ENCODE measurements around the gene NRARP. TPM values are rescaled to one million over a fixed set of nuclear protein-coding genes. Genes with fewer than 3 reads are reported as not detected.

NRARP gene
- total RNA-seq, 2 experiments from 2014 or later, result 0.71 to 0.75 TPM

Other genes with a start within 250 kb of the NRARP start
- under 1 TPM; 0.15 to 0.40 TPM for gene ENTPD2, start 248.2 kb downstream of the NRARP start, total RNA-seq
- gene SAPCD2, start 231.7 kb downstream of the NRARP start, total RNA-seq, result 10 to 100 TPM; 26.8 to 27.0 TPM
- 10 to 100 TPM; 20.2 to 21.9 TPM for gene UAP1L1, start 224.8 kb downstream of the NRARP start, total RNA-seq
- 10 to 100 TPM; 51.4 to 51.9 TPM for gene MAN1B1, start 215.3 kb downstream of the NRARP start, total RNA-seq
- gene DPP7, start 187.5 kb downstream of the NRARP start, total RNA-seq, result 100 to 1,000 TPM; 253 to 257 TPM
- under 1 TPM; 0.40 to 0.43 TPM for gene GRIN1, start 163.1 kb downstream of the NRARP start, total RNA-seq
- gene LRRC26, start 132.2 kb downstream of the NRARP start, total RNA-seq, result not detected
- gene TMEM210, start 130.2 kb downstream of the NRARP start, total RNA-seq, result not detected
- 10 to 100 TPM; 53.3 to 57.8 TPM for gene ANAPC2, start 113.7 kb downstream of the NRARP start, total RNA-seq
- 10 to 100 TPM; 70.0 to 76.3 TPM for gene SSNA1, start 113.6 kb downstream of the NRARP start, total RNA-seq
- 1 to 10 TPM; 8.5 to 9.4 TPM for gene TPRN, start 101.5 kb downstream of the NRARP start, total RNA-seq
- gene TMEM203, start 96.6 kb downstream of the NRARP start, total RNA-seq, result 10 to 100 TPM; 28.9 to 29.2 TPM
- 10 to 100 TPM; 27.7 to 30.0 TPM for gene NDOR1, start 96.6 kb downstream of the NRARP start, total RNA-seq
- gene RNF208, start 80.0 kb downstream of the NRARP start, total RNA-seq, result 1 to 10 TPM; 2.2 to 2.5 TPM
- under 1 TPM; 0.86 to 0.93 TPM for gene CYSRT1, start 77.1 kb downstream of the NRARP start, total RNA-seq
- gene RNF224, start 74.8 kb downstream of the NRARP start, total RNA-seq, result under 1 TPM in 1 of 2 experiments, not detected in 1; 0.20 TPM
- not detected for gene SLC34A3, start 71.4 kb downstream of the NRARP start, total RNA-seq
- gene TUBB4B, start 61.0 kb downstream of the NRARP start, total RNA-seq, result 100 to 1,000 TPM; 314 to 319 TPM
- gene STPG3, start 51.0 kb downstream of the NRARP start, total RNA-seq, result not detected
- gene NELFB, start 46.9 kb downstream of the NRARP start, total RNA-seq, result 10 to 100 TPM; 58.8 to 59.6 TPM
- 10 to 100 TPM; 22.4 to 23.2 TPM for gene TOR4A, start 24.5 kb downstream of the NRARP start, total RNA-seq
- gene EXD3, start 120.9 kb upstream of the NRARP start, total RNA-seq, result 10 to 100 TPM; 17.9 to 18.1 TPM
- under 1 TPM; 0.50 to 0.73 TPM for gene NOXA1, start 121.1 kb upstream of the NRARP start, total RNA-seq
- gene ENTPD8, start 139.1 kb upstream of the NRARP start, total RNA-seq, result not detected
- gene NSMF, start 157.1 kb upstream of the NRARP start, total RNA-seq, result 10 to 100 TPM; 29.0 to 31.9 TPM
- 1 to 10 TPM; 4.5 to 5.0 TPM for gene PNPLA7, start 248.1 kb upstream of the NRARP start, total RNA-seq
- 10 to 100 TPM; 51.6 to 52.6 TPM for gene MRPL41, start 249.6 kb upstream of the NRARP start, total RNA-seq

Data from activated CD4-positive, alpha-beta memory T cell treated with anti-CD3 and anti-CD28 coated beads, Interleukin-2, amount 10 ng/mL, durations not matched to agents 7 days and 5 days (primary cell).